ENCODE data around the gene DNAH11.

DNAH11 gene

DNA sequence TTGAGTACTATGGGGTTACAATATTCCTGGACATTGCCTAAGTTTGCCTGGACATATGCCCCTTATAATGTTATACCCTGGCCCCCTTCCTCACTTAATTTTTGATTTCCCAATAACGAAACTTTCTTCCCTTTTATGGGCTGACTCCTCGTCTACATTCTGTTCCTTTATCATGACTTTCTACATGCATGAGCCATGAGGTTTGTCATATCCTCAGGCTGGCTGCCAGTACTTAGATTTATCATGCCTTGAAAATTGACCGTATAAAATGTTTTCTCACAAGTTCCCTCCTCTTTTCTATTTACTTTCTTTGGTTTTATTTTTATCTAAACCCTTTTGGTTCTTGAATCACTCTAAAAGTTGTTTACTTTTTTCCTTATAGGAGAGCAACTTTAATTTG lies 4.7 kb downstream of the DNAH11 start:
- no peak for FAIRE-seq

DNA sequence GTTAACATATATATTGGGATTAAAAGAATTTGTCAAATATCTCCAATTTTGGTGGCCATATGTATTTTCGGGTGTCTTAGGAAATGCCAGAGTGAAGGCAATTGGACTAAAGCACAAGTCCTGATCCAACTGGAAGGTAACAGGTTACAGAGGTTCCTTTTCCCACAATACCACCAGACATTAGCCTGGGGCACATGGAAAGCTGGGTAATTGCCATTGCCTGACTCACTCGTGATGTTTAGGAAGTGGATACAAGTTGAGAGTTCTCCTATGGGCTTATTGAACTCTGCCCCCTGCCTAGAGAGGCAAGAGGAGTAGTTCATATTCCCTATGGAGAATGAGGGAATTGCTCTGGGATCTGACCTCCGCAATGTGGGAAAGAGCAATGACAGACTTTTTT lies 5.7 kb downstream of the DNAH11 start:
- FAIRE-seq (no peak), DNase-seq (ENCODE audit: low spot score) (no peak)

More for the DNA sequence above, 4.7 kb downstream of the DNAH11 start:
- no peak for DNase-seq (ENCODE audit: low spot score)

DNA sequence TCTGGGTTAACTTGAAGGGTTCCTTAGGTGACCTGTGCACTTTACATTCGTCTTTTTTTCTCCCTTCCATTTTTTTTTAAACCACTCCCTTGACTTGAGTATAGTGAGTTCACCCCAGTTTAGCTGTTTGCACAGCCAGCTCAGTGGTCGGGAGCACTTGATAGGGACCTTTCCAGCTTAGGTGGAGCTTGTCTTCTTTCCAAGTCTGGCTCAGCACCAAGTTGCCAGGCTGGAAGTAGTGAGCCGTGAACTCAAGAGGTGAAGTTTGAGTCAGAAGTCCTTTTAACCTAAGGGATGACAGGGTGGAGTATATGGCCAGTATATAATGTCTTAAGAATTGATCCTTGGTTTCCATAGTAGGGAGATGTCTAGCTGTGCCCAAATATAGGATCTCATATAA lies 7.2 kb downstream of the DNAH11 start:
- DNase-seq (ENCODE audit: low spot score) (no peak), FAIRE-seq (no peak)

- FAIRE-seq, result no peak
- DNase-seq (ENCODE audit: low spot score), result no peak
These were observed 8.1 kb downstream of the DNAH11 start for GRCh38 chr7:21550821-21551531.

DNA sequence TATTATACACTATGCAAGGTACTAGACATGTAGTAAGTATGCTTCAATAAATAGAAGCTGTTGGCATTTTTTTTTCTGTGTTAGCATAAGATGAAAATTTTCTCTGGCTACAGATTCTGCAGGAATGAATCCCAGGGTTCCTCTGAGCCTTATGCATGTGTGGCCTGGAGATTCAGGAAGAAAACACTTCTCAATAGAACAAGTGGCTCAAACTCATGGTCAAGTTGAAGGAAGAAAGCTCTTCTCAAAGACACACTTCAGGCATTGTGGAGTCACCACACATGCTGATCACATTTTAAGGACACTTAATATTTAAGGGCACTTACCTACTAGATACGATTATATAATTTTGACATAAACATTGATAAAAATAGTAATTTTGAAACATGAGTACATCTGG lies 19.5 kb downstream of the DNAH11 start:
- no peak for DNase-seq (ENCODE audit: low spot score)
- FAIRE-seq, result no peak

GRCh38 chr7:21565614-21566013 lies 22.8 kb downstream of the DNAH11 start:
- FAIRE-seq (no peak), DNase-seq (ENCODE audit: low spot score) (no peak)

GRCh38 chr7:21566094-21566493 lies 23.3 kb downstream of the DNAH11 start:
- FAIRE-seq (no peak), DNase-seq (ENCODE audit: low spot score) (no peak)

- DNase-seq (ENCODE audit: low spot score) (no peak), FAIRE-seq (no peak)
These were observed 25.9 kb downstream of the DNAH11 start for GRCh38 chr7:21568762-21569161.

DNA sequence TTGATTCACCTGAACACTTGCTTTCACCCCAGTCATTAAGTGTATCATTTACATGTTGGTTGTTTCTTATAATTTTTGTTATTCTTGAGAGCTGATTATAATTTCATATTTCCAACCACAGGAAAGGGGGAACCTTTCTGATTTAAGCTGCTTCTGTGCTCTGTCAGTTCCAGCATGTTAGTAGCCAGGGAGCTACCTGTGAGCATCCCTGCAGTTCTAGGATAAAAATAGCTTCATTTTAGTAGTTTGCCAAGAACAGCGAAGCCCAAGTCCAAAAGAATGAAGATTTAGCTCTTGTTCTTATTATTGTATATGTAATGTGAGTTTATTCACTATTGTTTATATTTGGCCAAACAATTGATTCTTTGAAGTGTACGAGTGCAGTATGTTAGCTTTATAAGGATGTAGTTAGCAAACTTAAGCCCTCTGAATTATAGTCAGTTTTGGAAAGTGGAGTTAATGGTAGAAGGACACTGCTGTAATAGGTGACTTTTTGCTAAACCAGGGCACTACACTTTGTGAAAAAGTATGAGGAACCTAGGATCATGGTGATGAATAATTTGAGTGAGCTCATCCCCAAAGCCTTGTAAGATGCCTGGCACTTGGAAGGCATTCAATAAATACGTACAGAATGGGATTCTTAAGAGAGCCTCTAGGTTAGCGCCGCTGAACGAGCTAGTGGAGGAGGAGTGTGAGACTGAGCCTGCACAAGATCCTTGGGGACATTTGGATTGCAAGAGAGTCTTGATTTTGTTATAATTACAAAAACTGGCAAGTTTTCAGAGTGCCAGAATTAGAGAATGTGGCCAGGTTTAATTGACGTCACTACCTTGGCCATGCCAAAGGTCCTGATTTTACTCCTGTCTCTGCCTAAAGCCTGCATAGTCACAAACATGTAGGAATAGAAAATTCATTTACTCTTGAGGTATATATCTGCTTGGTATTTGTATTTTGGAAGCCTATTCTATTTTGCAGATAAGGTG lies 29.8 kb downstream of the DNAH11 start:
- FAIRE-seq, result no peak

DNA sequence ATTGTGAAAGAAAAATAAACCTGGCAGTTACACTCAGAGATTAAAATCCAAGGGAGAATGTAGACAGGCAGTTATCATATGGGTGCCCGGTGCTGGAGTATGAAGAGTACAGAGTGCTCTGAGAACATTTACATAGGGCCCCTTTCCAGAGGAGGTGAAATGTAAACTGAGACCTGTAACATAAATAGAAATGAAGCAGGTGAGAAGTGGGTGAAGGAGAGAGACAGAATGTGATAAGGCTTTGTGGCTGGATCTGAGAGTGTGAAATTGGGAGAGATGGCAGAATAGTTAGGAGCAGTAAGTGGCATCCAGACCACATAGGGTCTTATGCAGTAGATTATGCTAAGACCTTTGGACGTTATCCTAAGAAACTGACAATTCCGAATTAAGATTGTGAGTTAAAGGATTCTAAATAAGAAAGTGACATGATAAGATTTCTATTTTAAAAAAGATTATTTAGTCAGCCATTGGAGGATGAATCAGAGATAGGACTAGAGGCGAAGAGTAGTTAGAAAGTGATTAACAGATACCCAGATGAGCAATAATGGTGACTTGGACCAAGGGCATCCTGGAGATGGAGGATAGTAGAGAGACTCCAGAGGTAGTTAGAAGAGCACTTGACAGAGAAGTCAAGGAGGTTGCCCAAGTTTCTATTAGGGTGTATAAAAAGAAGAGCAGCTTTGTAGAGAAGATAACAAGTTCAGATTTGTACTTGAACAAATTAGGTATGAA lies 36.7 kb downstream of the DNAH11 start:
- no peak for FAIRE-seq
- no peak for DNase-seq (ENCODE audit: low spot score)

More for the DNA sequence above, 29.8 kb downstream of the DNAH11 start:
- DNase-seq (ENCODE audit: low spot score), result no peak

DNA sequence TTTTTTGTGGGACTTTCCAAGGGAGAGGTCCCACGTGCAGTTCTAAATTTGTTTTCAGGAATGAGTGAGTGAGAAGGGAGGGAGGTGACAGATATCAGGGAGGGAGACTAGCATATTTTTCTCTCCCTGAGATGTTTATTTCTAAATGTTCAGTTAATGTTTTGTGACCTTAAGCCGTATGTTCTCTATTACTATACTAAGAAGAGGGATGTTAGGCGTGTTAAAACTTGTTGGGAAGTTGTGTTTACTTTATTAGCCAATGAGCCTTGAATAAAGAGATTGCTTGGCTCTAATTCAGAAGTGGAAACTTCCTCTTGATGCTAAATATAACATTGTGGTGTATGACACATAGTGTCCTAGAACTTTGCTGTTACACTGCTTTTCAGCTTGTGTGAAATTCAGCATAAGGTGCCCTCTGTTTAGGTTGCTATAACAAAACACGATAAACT lies 37.3 kb downstream of the DNAH11 start:
- no peak for FAIRE-seq
- DNase-seq (ENCODE audit: low spot score), result peak; percentile 32

DNA sequence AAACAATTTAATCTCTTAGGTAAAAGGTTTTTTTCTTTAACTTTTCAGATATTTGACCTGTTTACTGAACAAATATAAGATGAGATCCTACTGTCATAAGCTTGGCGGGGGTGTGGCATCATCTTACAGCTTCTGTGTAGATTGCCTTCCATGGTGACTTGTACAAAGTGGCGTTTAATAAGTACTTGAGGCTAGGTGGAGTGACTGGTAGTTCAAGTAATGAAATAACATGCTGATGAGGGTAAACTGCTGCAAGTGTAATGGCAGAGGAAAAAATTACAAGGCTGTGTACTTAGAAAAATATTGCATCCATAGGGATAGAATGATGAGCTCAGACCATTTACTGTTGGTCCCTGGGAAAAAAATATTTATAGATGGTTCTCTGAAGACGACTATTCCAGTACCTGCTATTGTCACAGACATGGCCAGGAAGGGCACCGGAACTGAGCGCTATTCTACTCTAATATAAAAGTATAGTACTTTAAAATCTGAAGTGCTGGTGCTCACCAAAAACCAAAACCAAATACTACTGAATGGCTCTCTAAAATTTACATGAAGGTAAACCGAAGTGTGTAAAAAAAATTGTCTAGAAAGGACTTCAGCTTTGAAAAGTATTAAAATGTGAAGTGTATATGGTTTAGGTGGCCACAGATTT lies 42.4 kb downstream of the DNAH11 start:
- DNase-seq (ENCODE audit: low spot score) (no peak), FAIRE-seq (no peak)

- DNase-seq (ENCODE audit: low spot score) (no peak), FAIRE-seq (no peak)
These were observed 44.4 kb downstream of the DNAH11 start for GRCh38 chr7:21587139-21587784.

GRCh38 chr7:21596801-21597200 lies 54.0 kb downstream of the DNAH11 start:
- FAIRE-seq, result no peak
- no peak for DNase-seq (ENCODE audit: low spot score)

- no peak for FAIRE-seq
- no peak for DNase-seq (ENCODE audit: low spot score)
These were observed 60.6 kb downstream of the DNAH11 start for GRCh38 chr7:21603462-21603861.

DNA sequence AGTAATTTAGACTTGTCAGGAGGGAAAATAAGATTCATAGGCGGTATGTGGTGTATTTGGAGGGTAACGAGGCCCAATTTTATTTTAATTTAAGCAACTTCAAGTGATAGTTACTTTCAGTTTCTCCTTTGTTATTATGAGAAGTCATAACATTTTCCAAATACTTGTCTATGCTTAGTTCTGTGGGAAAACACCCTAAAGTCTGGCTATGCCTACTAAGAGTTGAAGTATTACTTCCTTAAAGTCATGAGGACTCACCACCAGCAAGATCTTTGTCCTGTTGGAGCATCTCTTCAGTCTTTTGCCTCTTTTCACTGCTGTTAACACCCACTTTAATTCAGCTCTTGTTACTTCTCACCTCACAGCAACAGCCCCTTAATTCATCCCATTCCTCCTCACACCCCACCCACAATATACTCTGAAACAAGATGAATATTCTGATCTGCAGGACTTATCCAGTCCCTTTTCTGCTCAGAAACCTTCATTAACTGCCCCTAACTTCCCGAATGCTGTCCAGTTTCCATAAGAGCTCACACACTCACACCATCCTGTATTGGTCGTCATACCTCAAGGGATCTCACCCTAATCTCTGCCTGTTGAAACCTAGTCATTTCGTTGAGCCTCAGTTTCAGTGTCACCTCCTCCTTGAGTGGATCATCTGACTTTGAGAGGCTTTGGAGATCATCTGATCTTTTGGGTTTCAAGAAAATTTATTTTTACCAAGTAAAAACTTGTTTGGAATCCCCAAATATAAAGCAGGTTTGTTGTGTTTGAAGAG lies 61.3 kb downstream of the DNAH11 start:
- DNase-seq (ENCODE audit: low spot score) (no peak), FAIRE-seq (peak; percentile 55)

- FAIRE-seq (no peak), DNase-seq (ENCODE audit: low spot score) (no peak)
These were observed 62.3 kb downstream of the DNAH11 start for GRCh38 chr7:21605008-21605585.

- no peak for DNase-seq (ENCODE audit: low spot score)
- FAIRE-seq, result no peak
These were observed 65.6 kb downstream of the DNAH11 start for GRCh38 chr7:21608465-21608864.

GRCh38 chr7:21611129-21611528 lies 68.3 kb downstream of the DNAH11 start:
- DNase-seq (ENCODE audit: low spot score), result no peak
- FAIRE-seq, result no peak

DNA sequence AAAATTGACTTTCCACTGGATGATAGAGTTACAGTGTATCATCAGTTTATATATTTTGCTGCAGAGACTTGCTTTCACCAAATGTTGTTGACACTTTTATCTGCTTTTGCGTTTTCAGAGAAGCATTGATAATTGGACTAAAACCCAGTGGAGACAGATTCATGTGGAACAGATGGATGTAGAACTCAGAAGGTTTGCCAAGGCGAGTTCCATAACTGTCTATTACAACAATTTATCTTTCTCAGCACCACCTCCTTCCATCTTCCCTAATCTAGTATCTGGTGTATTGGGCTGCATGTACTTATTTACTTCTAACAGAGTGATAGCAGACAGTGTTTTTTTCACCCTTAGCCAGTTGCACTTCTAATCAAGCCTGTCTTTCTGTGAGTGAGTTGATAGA lies 73.3 kb downstream of the DNAH11 start:
- FAIRE-seq (no peak), DNase-seq (ENCODE audit: low spot score) (no peak)

Data from urothelium cell line (cell line).